Progenitor cell of endocrine pancreas (in vitro differentiated cells): ENCODE data around the gene CPSF7. TPM values are rescaled to one million over a fixed set of nuclear protein-coding genes. Genes with fewer than 3 reads are reported as not detected.
A peak's percentile ranks its signal among the peaks of the same experiment; 100 is the strongest.

Experiments
- DNase-seq: peaks from one replicate; pipeline ENCODE4 v3.0.0; 2021; ENCODE audit warnings: low spot score; ENCODE audit not compliant: unreplicated experiment
- H3K27ac Mint-ChIP-seq: 2 replicates; pipeline ENCODE4 v1.8.0; 2021; ENCODE audit warnings: mild to moderate bottlenecking, moderate library complexity, mixed read lengths
- H3K27me3 Mint-ChIP-seq: 2 replicates; pipeline ENCODE4 v1.8.0; 2021; ENCODE audit warnings: mixed read lengths
- H3K36me3 Mint-ChIP-seq: 2 replicates; pipeline ENCODE4 v1.8.0; 2022; ENCODE audit warnings: mixed read lengths; ENCODE audit not compliant: insufficient read depth
- H3K4me1 Mint-ChIP-seq: 2 replicates; pipeline ENCODE4 v1.8.0; 2021; ENCODE audit warnings: low read depth, mixed read lengths
- H3K4me3 Mint-ChIP-seq: 2 replicates; pipeline ENCODE4 v1.8.0; 2021; ENCODE audit warnings: low read depth, mild to moderate bottlenecking, moderate library complexity, mixed read lengths
- H3K9me3 Mint-ChIP-seq: 2 replicates; pipeline ENCODE4 v1.8.0; 2021; ENCODE audit warnings: low read depth, mixed read lengths
- CTCF ChIP-seq: fragments of 200-600 bp; sonication (generic); IDR thresholded peaks from one replicate; pipeline ENCODE4 v1.5.0; 2021; ENCODE audit warnings: antibody characterized with exemption, mild to moderate bottlenecking; ENCODE audit not compliant: unreplicated experiment
- total RNA-seq: library from RNA; stranded (reverse); gene quantifications from 2 replicates; pipeline ENCODE4 v1.2.1, GENCODE V29; 2021

Gene CPSF7
- total RNA-seq, 1 donor from 2014 or later: 134 TPM

GRCh38 chr11:61357233-61357893, 72.4 kb downstream of the CPSF7 start:
- no peaks in the 10 kb centered on the region for H3K27me3 Mint-ChIP-seq
- peak overlapping the region; percentile 85 for H3K27ac Mint-ChIP-seq
- no peak for DNase-seq
- TF ChIP-seq CTCF: no peak
- no peaks in the 10 kb centered on the region for H3K9me3 Mint-ChIP-seq
- no peak overlapping the region for H3K4me3 Mint-ChIP-seq
- H3K4me1 Mint-ChIP-seq: peaks cover 11% of the 10 kb centered on the region
- H3K36me3 Mint-ChIP-seq: peaks cover 9% of the 10 kb centered on the region

- Mint-ChIP-seq H3K4me3 (no peak overlapping the region), H3K36me3 (peaks cover 7% of the 10 kb centered on the region), H3K27me3 (no peaks in the 10 kb centered on the region), H3K4me1 (peaks cover 9% of the 10 kb centered on the region), H3K27ac (no peak overlapping the region), H3K9me3 (no peaks in the 10 kb centered on the region)
- no peak for TF ChIP-seq CTCF
- no peak for DNase-seq
Observed at GRCh38 chr11:61356706-61357105, 73.1 kb downstream of the CPSF7 start.

- no peaks in the 10 kb centered on the region for H3K9me3 Mint-ChIP-seq
- DNase-seq: no peak
- no peak overlapping the region for H3K4me3 Mint-ChIP-seq
- peaks cover 11% of the 10 kb centered on the region for H3K36me3 Mint-ChIP-seq
- no peak overlapping the region for H3K27ac Mint-ChIP-seq
- H3K4me1 Mint-ChIP-seq: no peaks in the 10 kb centered on the region
- H3K27me3 Mint-ChIP-seq: no peaks in the 10 kb centered on the region
- no peak for TF ChIP-seq CTCF
Observed at GRCh38 chr11:61354208-61354607, 75.6 kb downstream of the CPSF7 start.

GRCh38 chr11:61353131-61354067, 76.4 kb downstream of the CPSF7 start:
- TF ChIP-seq CTCF: no peak
- H3K4me1 Mint-ChIP-seq: no peaks in the 10 kb centered on the region
- no peak for DNase-seq
- no peak overlapping the region for H3K27ac Mint-ChIP-seq
- no peak overlapping the region for H3K4me3 Mint-ChIP-seq
- H3K9me3 Mint-ChIP-seq: no peaks in the 10 kb centered on the region
- no peaks in the 10 kb centered on the region for H3K27me3 Mint-ChIP-seq
- peaks cover 11% of the 10 kb centered on the region for H3K36me3 Mint-ChIP-seq

Other genes starting within 250 kb of the CPSF7 start
- gene PGA3, start 226.5 kb downstream of the CPSF7 start, total RNA-seq: not detected in 2 replicates
- 0.36 and 0.81 TPM in 2 replicates for gene PGA4, start 207.6 kb downstream of the CPSF7 start, total RNA-seq
- 0.60 and 0.69 TPM in 2 replicates for gene PGA5, start 188.8 kb downstream of the CPSF7 start, total RNA-seq
- 34.0 and 40.1 TPM in 2 replicates for gene VWCE, start 134.7 kb downstream of the CPSF7 start, total RNA-seq
- gene DDB1, start 96.9 kb downstream of the CPSF7 start, total RNA-seq: 251 and 254 TPM in 2 replicates
- gene TKFC, start 96.7 kb downstream of the CPSF7 start, total RNA-seq: 68.1 and 78.8 TPM in 2 replicates
- gene CYB561A3, start 68.1 kb downstream of the CPSF7 start, total RNA-seq: 44.3 and 45.3 TPM in 2 replicates
- gene TMEM138, start 67.6 kb downstream of the CPSF7 start, total RNA-seq: 45.9 and 46.7 TPM in 2 replicates
- gene TMEM216, start 37.4 kb downstream of the CPSF7 start, total RNA-seq: 20.6 and 22.2 TPM in 2 replicates
- 42.2 and 42.9 TPM in 2 replicates for gene SDHAF2, start 149 bp upstream of the CPSF7 start, total RNA-seq
- 1.2 and 2.0 TPM in 2 replicates for gene LRRC10B, start 78.8 kb upstream of the CPSF7 start, total RNA-seq
- gene SYT7, start 151.1 kb upstream of the CPSF7 start, total RNA-seq: 10.3 and 11.7 TPM in 2 replicates